ENCODE data around the gene NEURL3. TPM values are rescaled to one million over a fixed set of nuclear protein-coding genes. Genes with fewer than 3 reads are reported as not detected.

The NEURL3 gene
- total RNA-seq, 2 donors from 2014 or later, result 40.7 to 71.2 TPM

- ATAC-seq, result no peak
- no peak overlapping the region for H3K27ac ChIP-seq
- 88 to 95% methylated on average over 6 of the region's 6 CpGs for WGBS, 2 donors
- no peak for DNase-seq
- intact Hi-C loops (cut with DNase I), result no loop called here
- H3K36me3 ChIP-seq (replicated peaks in 1 of 2; ENCODE audit: insufficient read depth in 1 of 2, low read depth in 2 of 2), result no peaks in the 10 kb centered on the region
- no peaks in the 10 kb centered on the region for H3K27me3 ChIP-seq
- no peak overlapping the region for H3K4me3 ChIP-seq
- H3K4me1 ChIP-seq, result peaks cover 23% of the 10 kb centered on the region
- TF ChIP-seq POLR2A (IDR thresholded peaks at IDR 0.05) (no peak), CTCF (IDR thresholded peaks at IDR 0.05) (no peak)
- H3K9me3 ChIP-seq, result no peaks in the 10 kb centered on the region
Measured at GRCh38 chr2:96471772-96472171, 33.4 kb downstream of the NEURL3 start.

GRCh38 chr2:96470636-96471035, 34.5 kb downstream of the NEURL3 start:
- Histone ChIP-seq H3K9me3 (no peaks in the 10 kb centered on the region), H3K4me3 (no peak overlapping the region), H3K36me3 (replicated peaks in 1 of 2; ENCODE audit: insufficient read depth in 1 of 2, low read depth in 2 of 2) (no peaks in the 10 kb centered on the region), H3K27me3 (no peaks in the 10 kb centered on the region), H3K4me1 (peaks cover 23% of the 10 kb centered on the region), H3K27ac (peak overlapping the region; percentile 50 to 89 (median 79))
- DNase-seq (peak; percentile 72 to 80 (median 74)), ATAC-seq (peak; percentile 86)
- WGBS, 2 donors, result 12 to 27% methylated on average over 9 to 22 of the region's 25 CpGs
- intact Hi-C loops (cut with DNase I), result no loop called here
- peak; percentile 55 to 72 (median 64) for TF ChIP-seq CTCF (IDR thresholded peaks at IDR 0.05)
- peak in 1 of 3 donors; percentile 27 for TF ChIP-seq POLR2A (IDR thresholded peaks at IDR 0.05)

DNA sequence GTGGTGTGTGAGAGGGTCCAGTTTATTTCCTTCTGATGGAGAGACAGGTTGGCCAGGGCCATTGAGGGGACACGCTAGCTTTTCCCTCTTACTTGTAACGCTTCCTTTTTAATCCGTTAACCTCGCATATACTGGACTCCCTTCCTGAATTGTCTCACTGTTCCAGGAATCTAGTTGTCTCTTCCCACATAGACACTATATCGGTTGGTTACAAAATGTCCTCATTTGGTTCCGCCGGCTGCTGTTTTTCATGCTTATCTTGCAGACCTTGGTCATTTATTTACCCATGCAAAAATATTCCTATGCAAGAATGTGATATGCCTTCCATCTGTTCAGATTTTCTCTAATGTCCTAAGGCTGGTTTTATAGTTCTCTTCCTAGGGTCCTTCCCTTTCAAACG, 35.0 kb downstream of the NEURL3 start:
- TF ChIP-seq CTCF (IDR thresholded peaks at IDR 0.05), result no peak
- TF ChIP-seq POLR2A (IDR thresholded peaks at IDR 0.05), result no peak
- peak overlapping the region; percentile 50 to 89 (median 79) for H3K27ac ChIP-seq
- peaks cover 23% of the 10 kb centered on the region for H3K4me1 ChIP-seq
- ATAC-seq (peak; percentile 87), DNase-seq (peak; percentile 46 to 67 (median 55))
- 16 to 23% methylated on average over 8 of the region's 8 CpGs for WGBS, 2 donors
- H3K36me3 ChIP-seq (replicated peaks in 1 of 2; ENCODE audit: insufficient read depth in 1 of 2, low read depth in 2 of 2), result no peaks in the 10 kb centered on the region
- no peaks in the 10 kb centered on the region for H3K9me3 ChIP-seq
- H3K4me3 ChIP-seq, result no peak overlapping the region
- H3K27me3 ChIP-seq, result no peaks in the 10 kb centered on the region
- intact Hi-C loops (cut with DNase I), result no loop called here

DNA sequence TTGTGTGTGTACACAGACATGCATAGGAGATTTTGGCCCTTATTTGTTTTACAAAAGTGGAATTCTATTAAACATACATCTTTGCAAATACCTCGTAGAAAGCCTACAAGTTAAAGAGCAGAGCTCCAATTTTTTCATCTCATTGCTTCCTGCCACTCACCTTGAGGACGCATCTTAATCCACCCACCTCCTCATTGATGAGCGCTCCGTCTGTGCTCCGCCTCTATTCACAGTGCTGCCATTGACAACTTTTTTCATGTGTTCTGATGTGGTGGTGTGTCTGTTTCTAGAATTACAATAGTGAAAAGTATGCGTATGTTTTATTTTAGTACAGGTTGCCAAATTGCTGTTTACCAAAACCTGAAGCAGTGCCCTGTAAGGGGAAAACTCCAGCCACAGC, 36.3 kb downstream of the NEURL3 start:
- H3K4me1 ChIP-seq, result peaks cover 23% of the 10 kb centered on the region
- 81% methylated on average over 6 of the region's 6 CpGs for WGBS, 2 donors
- ATAC-seq (no peak), DNase-seq (no peak)
- TF ChIP-seq POLR2A (IDR thresholded peaks at IDR 0.05) (no peak), CTCF (IDR thresholded peaks at IDR 0.05) (no peak)
- H3K27me3 ChIP-seq, result no peaks in the 10 kb centered on the region
- no peak overlapping the region for H3K4me3 ChIP-seq
- intact Hi-C loops (cut with DNase I), result no loop called here
- H3K36me3 ChIP-seq (replicated peaks in 1 of 2; ENCODE audit: insufficient read depth in 1 of 2, low read depth in 2 of 2), result no peaks in the 10 kb centered on the region
- H3K27ac ChIP-seq, result no peak overlapping the region
- no peaks in the 10 kb centered on the region for H3K9me3 ChIP-seq

DNA sequence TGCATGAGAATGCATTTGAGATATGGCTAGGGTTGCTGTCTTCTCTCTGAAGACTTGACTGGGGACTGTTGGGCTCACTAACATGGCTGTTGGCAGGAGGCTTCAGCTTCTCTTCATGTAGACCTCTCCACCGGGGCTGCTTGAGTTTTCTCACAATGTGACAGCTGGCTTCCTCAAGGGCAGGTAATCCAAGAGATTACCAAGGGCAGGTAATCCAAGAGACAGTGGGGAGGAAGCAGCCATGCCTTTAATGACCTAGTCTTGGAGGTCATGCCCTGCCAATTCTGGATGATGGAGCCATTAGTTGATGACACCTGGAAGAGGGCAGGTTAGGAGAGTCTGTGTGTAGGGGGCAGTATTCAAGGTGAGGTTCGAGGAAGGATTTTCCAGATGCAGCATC, 40.5 kb downstream of the NEURL3 start:
- H3K4me1 ChIP-seq, result peaks cover 5% of the 10 kb centered on the region
- H3K9me3 ChIP-seq, result no peaks in the 10 kb centered on the region
- H3K27me3 ChIP-seq, result no peaks in the 10 kb centered on the region
- H3K4me3 ChIP-seq, result no peak overlapping the region
- DNase-seq (no peak), ATAC-seq (no peak)
- TF ChIP-seq POLR2A (IDR thresholded peaks at IDR 0.05), result no peak
- TF ChIP-seq CTCF (IDR thresholded peaks at IDR 0.05), result no peak
- no peaks in the 10 kb centered on the region for H3K36me3 ChIP-seq (replicated peaks in 1 of 2; ENCODE audit: insufficient read depth in 1 of 2, low read depth in 2 of 2)
- intact Hi-C loops (cut with DNase I), result no loop called here
- WGBS, 2 donors, result 63 to 88% methylated on average over 2 of the region's 2 CpGs
- H3K27ac ChIP-seq, result no peak overlapping the region
